ENCODE data around the gene LRRFIP1.

The LRRFIP1 gene

DNA sequence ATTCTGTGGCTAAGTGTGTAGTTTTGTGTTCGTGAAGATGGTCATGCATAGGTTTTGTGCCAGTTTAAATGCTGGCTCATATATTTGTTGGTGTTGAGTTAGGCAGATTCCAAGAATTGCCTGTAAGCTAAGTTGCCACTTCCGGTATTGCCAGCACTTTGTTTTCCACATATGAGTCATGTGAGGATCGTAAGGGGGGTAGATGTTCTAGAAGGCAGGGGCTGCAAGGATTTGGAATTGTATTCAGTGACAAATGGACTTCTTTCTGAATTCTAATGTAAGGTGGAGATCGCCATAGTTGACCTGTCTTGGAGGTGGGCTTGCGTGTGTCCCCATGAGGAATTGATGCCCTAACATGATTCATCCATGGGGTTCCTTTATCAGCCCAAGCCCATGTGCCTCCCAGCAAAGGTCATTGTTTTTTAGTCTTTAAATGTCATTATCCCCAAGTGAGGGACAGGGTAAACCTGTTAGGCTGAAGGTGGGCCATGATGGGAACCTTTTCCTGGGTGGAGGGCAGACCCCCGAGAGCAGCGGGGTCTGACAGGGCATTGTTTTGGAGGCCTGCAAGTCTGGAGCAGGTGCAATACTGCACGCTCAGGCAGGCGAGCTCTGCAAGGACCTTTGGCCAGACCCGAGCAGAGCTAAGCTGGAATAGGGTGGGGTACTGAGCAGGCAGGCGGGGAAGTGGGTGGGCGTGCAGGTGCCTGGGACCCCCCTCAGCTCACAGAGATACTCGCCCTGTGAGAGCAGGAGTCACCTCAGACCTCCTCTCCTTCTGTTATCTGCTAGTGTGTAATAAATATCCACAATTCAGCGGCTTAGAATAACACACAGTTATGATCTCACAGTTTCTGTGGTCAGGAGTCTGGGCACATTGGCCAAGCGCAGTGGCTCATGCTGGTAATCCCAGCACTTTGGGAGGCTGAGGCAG lies 77.4 kb downstream of the LRRFIP1 start:
- no peak overlapping the region for H3K4me3 ChIP-seq (ENCODE audit: low read length)
- no peak for DNase-seq (ENCODE audit: low read depth)
- no peak for TF ChIP-seq CTCF (conservative IDR thresholded peaks at IDR 0.05; ENCODE audit: low read depth, low read length)

- no peak overlapping the region for H3K4me3 ChIP-seq (ENCODE audit: low read length)
- TF ChIP-seq CTCF (conservative IDR thresholded peaks at IDR 0.05; ENCODE audit: low read depth, low read length) = no peak
- no peak for DNase-seq (ENCODE audit: low read depth)
Measured at GRCh38 chr2:237706257-237706656, 78.9 kb downstream of the LRRFIP1 start.

GRCh38 chr2:237708065-237708398 lies 80.6 kb downstream of the LRRFIP1 start:
- no peak overlapping the region for H3K4me3 ChIP-seq (ENCODE audit: low read length)
- DNase-seq (ENCODE audit: low read depth) = no peak
- TF ChIP-seq CTCF (conservative IDR thresholded peaks at IDR 0.05; ENCODE audit: low read depth, low read length) = no peak

DNA sequence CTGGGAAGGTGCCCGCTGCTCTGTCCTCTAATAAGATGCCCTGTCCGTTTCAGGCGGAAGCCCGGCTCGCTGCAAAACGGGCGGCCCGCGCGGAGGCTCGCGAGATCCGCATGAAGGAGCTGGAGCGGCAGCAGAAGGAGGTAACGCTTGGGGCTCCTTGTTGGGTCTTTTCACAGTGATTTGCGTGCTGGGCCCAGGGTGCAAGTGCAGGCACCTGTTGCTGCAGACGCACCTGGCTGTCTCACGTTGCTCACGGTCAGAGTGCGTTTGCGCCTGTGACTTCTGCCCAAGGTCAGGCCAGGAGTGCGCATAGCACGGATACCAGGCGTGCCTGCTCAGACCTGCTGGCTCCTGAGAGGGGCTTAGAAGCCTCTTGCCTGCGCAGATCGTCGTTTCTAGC lies 81.1 kb downstream of the LRRFIP1 start:
- no peak for DNase-seq (ENCODE audit: low read depth)
- no peak for TF ChIP-seq CTCF (conservative IDR thresholded peaks at IDR 0.05; ENCODE audit: low read depth, low read length)
- no peak overlapping the region for H3K4me3 ChIP-seq (ENCODE audit: low read length)

DNA sequence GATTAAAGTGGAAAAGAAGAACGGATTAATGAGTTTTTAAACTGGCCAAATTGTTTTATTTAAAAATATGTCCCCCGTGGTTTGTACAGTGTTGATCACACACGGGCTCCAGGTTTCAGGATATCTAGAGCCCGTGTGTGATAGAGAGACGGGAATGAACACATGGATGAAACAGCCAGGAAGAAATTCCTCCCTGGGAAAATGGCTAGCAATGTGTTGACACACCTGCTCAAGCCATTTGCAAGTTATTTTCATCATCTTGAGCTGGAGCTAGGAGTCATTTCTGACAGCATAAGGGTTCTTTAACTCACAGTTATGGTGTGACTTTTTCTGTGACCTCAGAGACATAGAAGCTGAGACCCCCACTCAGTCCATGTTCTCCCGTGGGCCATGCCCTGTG lies 81.6 kb downstream of the LRRFIP1 start:
- DNase-seq (ENCODE audit: low read depth) = no peak
- no peak for TF ChIP-seq CTCF (conservative IDR thresholded peaks at IDR 0.05; ENCODE audit: low read depth, low read length)
- H3K4me3 ChIP-seq (ENCODE audit: low read length) = no peak overlapping the region

- H3K4me3 ChIP-seq (ENCODE audit: low read length) = no peak overlapping the region
- no peak for DNase-seq (ENCODE audit: low read depth)
- TF ChIP-seq CTCF (conservative IDR thresholded peaks at IDR 0.05; ENCODE audit: low read depth, low read length) = no peak
Measured at GRCh38 chr2:237711458-237712150, 84.2 kb downstream of the LRRFIP1 start.
